Activated naive CD4-positive, alpha-beta T cell treated with Interleukin-2 at 50 U/mL for 16 hours (primary cell): ENCODE results near the gene OAT.

Experiments used
- DNase-seq: peaks from one replicate; pipeline ENCODE4 v3.0.0-alpha.2; 2020

Gene OAT

GRCh38 chr10:124349996-124350280 is 68.8 kb downstream of the OAT start:
- no peak for DNase-seq

- DNase-seq: no peak
These were observed 69.3 kb downstream of the OAT start for GRCh38 chr10:124349231-124349995.

- DNase-seq: no peak
These were observed 69.9 kb downstream of the OAT start for GRCh38 chr10:124348801-124349200.

GRCh38 chr10:124347956-124348355 is 70.8 kb downstream of the OAT start:
- no peak for DNase-seq
